ENCODE measurements around the gene BTBD10. TPM values are rescaled to one million over a fixed set of nuclear protein-coding genes. Genes with fewer than 3 reads are reported as not detected.

Gene BTBD10
- total RNA-seq, 2 experiments from 2014 or later, result 23.0 to 23.7 TPM

- BruUV-seq (replicated peaks), result no TSS peak
- peaks cover 4% of the 10 kb centered on the region; the same call in 1 of the 2 replicates for H3K36me3 ChIP-seq (ENCODE audit: insufficient read depth, low read length)
- H3K27ac ChIP-seq (ENCODE audit: low read depth, low read length, poor library complexity, severe bottlenecking), result no peak overlapping the region
- ChIA-PET CTCF (ENCODE audit: unreplicated experiment) (no interaction called here), POLR2A (interaction anchor here (0.9 to 1.2 kb wide), 3 partner anchors 10 to 27 kb away, joined by 3 to 5 read pairs (median 4); no protein-coding TSS in a partner anchor)
- H3K4me2 ChIP-seq (ENCODE audit: low read length), result no peak overlapping the region
- peaks cover 18% of the 10 kb centered on the region for H3K79me2 ChIP-seq (ENCODE audit: insufficient read depth, low read depth, low read length)
- no peak overlapping the region for H2AFZ ChIP-seq (ENCODE audit: low read length)
- no peaks in the 10 kb centered on the region for H3K4me1 ChIP-seq (ENCODE audit: insufficient read depth, low read length, poor library complexity, severe bottlenecking)
- intact Hi-C loops (cut with micrococcal nuclease; ENCODE audit: unreplicated experiment), result no loop called here
- 0 out of 2 replicates have a peak, but pooled peaks cover 6% of the 10 kb centered on the region for H3K9me3 ChIP-seq (ENCODE audit: low read length)
- no peaks in the 10 kb centered on the region; the same call in 1 of the 2 replicates for H4K20me1 ChIP-seq (ENCODE audit: insufficient read depth, low read length)
- no peak for DNase-seq (ENCODE audit: low spot score)
- H3K9me2 ChIP-seq (ENCODE audit: insufficient read depth, low read length), result no peaks in the 10 kb centered on the region
- TF ChIP-seq CTCF (conservative IDR thresholded peaks at IDR 0.05; ENCODE audit: low read length) (no peak), EZH2phosphoT487 (IDR thresholded peaks at IDR 0.05; ENCODE audit: borderline replicate concordance, low read depth, low read length) (no peak)
- no peak overlapping the region for H3K4me3 ChIP-seq (ENCODE audit: low read depth, low read length, poor library complexity, severe bottlenecking)
Measured at GRCh38 chr11:13446444-13446843, 16.6 kb downstream of the BTBD10 start.

- BruUV-seq (replicated peaks), result no TSS peak
- Histone ChIP-seq H3K36me3 (ENCODE audit: insufficient read depth, low read length) (peaks cover 4% of the 10 kb centered on the region; the same call in 1 of the 2 replicates), H2AFZ (ENCODE audit: low read length) (no peak overlapping the region), H3K4me3 (ENCODE audit: low read depth, low read length, poor library complexity, severe bottlenecking) (no peak overlapping the region), H3K27ac (ENCODE audit: low read depth, low read length, poor library complexity, severe bottlenecking) (no peak overlapping the region), H3K9me3 (ENCODE audit: low read length) (0 out of 2 replicates have a peak, but pooled peaks cover 6% of the 10 kb centered on the region), H3K9me2 (ENCODE audit: insufficient read depth, low read length) (no peaks in the 10 kb centered on the region), H3K4me1 (ENCODE audit: insufficient read depth, low read length, poor library complexity, severe bottlenecking) (no peaks in the 10 kb centered on the region), H3K79me2 (ENCODE audit: insufficient read depth, low read depth, low read length) (peaks cover 18% of the 10 kb centered on the region), H3K4me2 (ENCODE audit: low read length) (no peak overlapping the region), H4K20me1 (ENCODE audit: insufficient read depth, low read length) (no peaks in the 10 kb centered on the region; the same call in 1 of the 2 replicates)
- no peak for TF ChIP-seq CTCF (conservative IDR thresholded peaks at IDR 0.05; ENCODE audit: low read length)
- no peak for TF ChIP-seq EZH2phosphoT487 (IDR thresholded peaks at IDR 0.05; ENCODE audit: borderline replicate concordance, low read depth, low read length)
- ChIA-PET POLR2A (interaction anchor here (0.5 to 1.2 kb wide), 5 partner anchors 9 to 405 kb away, joined by 3 to 5 read pairs (median 3); no protein-coding TSS in a partner anchor), CTCF (ENCODE audit: unreplicated experiment) (no interaction called here)
- intact Hi-C loops (cut with micrococcal nuclease; ENCODE audit: unreplicated experiment), result no loop called here
- DNase-seq (ENCODE audit: low spot score), result no peak
Measured at GRCh38 chr11:13445588-13445987, 17.4 kb downstream of the BTBD10 start.

GRCh38 chr11:13440100-13440855, 22.7 kb downstream of the BTBD10 start:
- no TSS peak for BruUV-seq (replicated peaks)
- intact Hi-C loops (cut with micrococcal nuclease; ENCODE audit: unreplicated experiment), result no loop called here
- Histone ChIP-seq H4K20me1 (ENCODE audit: insufficient read depth, low read length) (no peaks in the 10 kb centered on the region; the same call in 1 of the 2 replicates), H3K4me3 (ENCODE audit: low read depth, low read length, poor library complexity, severe bottlenecking) (no peak overlapping the region), H2AFZ (ENCODE audit: low read length) (no peak overlapping the region), H3K9me3 (ENCODE audit: low read length) (no peaks in the 10 kb centered on the region), H3K79me2 (ENCODE audit: insufficient read depth, low read depth, low read length) (peaks cover 3% of the 10 kb centered on the region), H3K36me3 (ENCODE audit: insufficient read depth, low read length) (no peaks in the 10 kb centered on the region), H3K4me2 (ENCODE audit: low read length) (no peak overlapping the region), H3K27ac (ENCODE audit: low read depth, low read length, poor library complexity, severe bottlenecking) (no peak overlapping the region), H3K9me2 (ENCODE audit: insufficient read depth, low read length) (no peaks in the 10 kb centered on the region), H3K4me1 (ENCODE audit: insufficient read depth, low read length, poor library complexity, severe bottlenecking) (no peaks in the 10 kb centered on the region)
- no peak for DNase-seq (ENCODE audit: low spot score)
- ChIA-PET CTCF (ENCODE audit: unreplicated experiment) (no interaction called here), POLR2A (interaction anchor here (0.6 to 1.5 kb wide), 3 partner anchors 9 to 968 kb away, joined by 3 read pairs; no protein-coding TSS in a partner anchor)
- no peak for TF ChIP-seq CTCF (conservative IDR thresholded peaks at IDR 0.05; ENCODE audit: low read length)
- no peak for TF ChIP-seq EZH2phosphoT487 (IDR thresholded peaks at IDR 0.05; ENCODE audit: borderline replicate concordance, low read depth, low read length)

Measured in OCI-LY7 (cell line).